Neural cell (in vitro differentiated cells): ENCODE results near the gene CATSPERD. TPM values are rescaled to one million over a fixed set of nuclear protein-coding genes. Genes with fewer than 3 reads are reported as not detected.

ENCODE experiments used
- H2AFZ ChIP-seq: fragments of 200-600, 300-800 bp; sonication (generic), shearing (Covaris generic); 2 replicates; pipeline ENCODE4 v1.6.0; 2014; ENCODE audit warnings: low read depth, mild to moderate bottlenecking, antibody characterized with exemption, low read length, moderate library complexity
- H3F3A ChIP-seq: fragments of 200-600 bp; shearing (Covaris generic); 2 replicates; pipeline ENCODE4 v1.6.1; 2016; ENCODE audit warnings: mild to moderate bottlenecking, moderate library complexity, mixed read lengths, antibody characterized with exemption, low read length; ENCODE audit not compliant: insufficient read depth, poor library complexity, severe bottlenecking
- H3K27ac ChIP-seq: fragments of 200-600, 300-800 bp; sonication (generic), shearing (Covaris generic); 2 replicates; pipeline ENCODE4 v1.5.1; 2014; ENCODE audit warnings: mild to moderate bottlenecking, low read length, moderate library complexity
- H3K27me3 ChIP-seq: fragments of 300-800, 200-600 bp; sonication (generic), shearing (Covaris generic); 2 replicates; pipeline ENCODE4 v1.6.0; 2014; ENCODE audit warnings: mild to moderate bottlenecking, low read depth, low read length, moderate library complexity; ENCODE audit not compliant: insufficient read depth
- H3K36me3 ChIP-seq: fragments of 300-800, 200-600 bp; sonication (generic), shearing (Covaris generic); 2 replicates; pipeline ENCODE4 v1.5.1; 2014; ENCODE audit warnings: mild to moderate bottlenecking, antibody characterized with exemption, low read length, moderate library complexity; ENCODE audit not compliant: insufficient read depth
- H3K4me2 ChIP-seq: fragments of 300-800, 200-600 bp; sonication (generic), shearing (Covaris generic); 2 replicates; pipeline ENCODE4 v1.6.0; 2014; ENCODE audit warnings: mild to moderate bottlenecking, low read length
- H3K4me3 ChIP-seq: fragments of 300-800, 200-600 bp; sonication (generic), shearing (Covaris generic); 2 replicates; pipeline ENCODE4 v1.5.1; 2014; ENCODE audit warnings: mild to moderate bottlenecking, low read length, moderate library complexity
- H3K79me2 ChIP-seq: fragments of 200-600 bp; shearing (Covaris generic); replicated peaks from 2 replicates; pipeline ENCODE4 v1.6.0; 2014; ENCODE audit warnings: mild to moderate bottlenecking, low read length, moderate library complexity; ENCODE audit not compliant: insufficient read depth
- H3K9ac ChIP-seq: fragments of 300-800, 200-600 bp; sonication (generic), shearing (Covaris generic); 2 replicates; pipeline ENCODE4 v1.6.1; 2016; ENCODE audit warnings: mild to moderate bottlenecking, low read length, mixed read lengths
- H3K9me2 ChIP-seq: fragments of 200-600 bp; shearing (Covaris generic); 2 replicates; pipeline ENCODE4 v1.6.1; 2016; ENCODE audit warnings: mild to moderate bottlenecking, low read length, mixed read lengths; ENCODE audit not compliant: insufficient read depth
- H3K9me3 ChIP-seq: fragments of 200-600, 300-800 bp; sonication (generic), shearing (Covaris generic); 2 replicates; pipeline ENCODE4 v1.6.1; 2016; ENCODE audit warnings: mild to moderate bottlenecking, mixed run types, low read length, moderate library complexity, mixed read lengths
- H4K20me1 ChIP-seq: fragments of 200-600 bp; shearing (Covaris generic); 2 replicates; pipeline ENCODE4 v1.6.1; 2016; ENCODE audit warnings: mild to moderate bottlenecking, mixed run types; ENCODE audit not compliant: insufficient read depth
- EP300 ChIP-seq: fragments of 450-650 bp; conservative IDR thresholded peaks from 2 replicates; pipeline ENCODE4 v1.6.1; 2014; ENCODE audit warnings: antibody characterized with exemption, mild to moderate bottlenecking, moderate library complexity; ENCODE audit not compliant: poor library complexity, severe bottlenecking
- EZH2 ChIP-seq: fragments of 200-600, 300-800 bp; shearing (Covaris generic), sonication (generic); IDR thresholded peaks from 2 replicates; pipeline ENCODE4 v1.6.1; 2014; ENCODE audit warnings: antibody characterized with exemption, low read length, borderline replicate concordance, mild to moderate bottlenecking; ENCODE audit not compliant: insufficient read depth, poor library complexity, severe bottlenecking
- MXI1 ChIP-seq: fragments of 450-650 bp; conservative IDR thresholded peaks from 2 replicates; pipeline ENCODE4 v1.6.1; 2014; ENCODE audit warnings: antibody characterized with exemption, mild to moderate bottlenecking; ENCODE audit not compliant: poor library complexity, severe bottlenecking
- POLR2AphosphoS5 ChIP-seq: IDR thresholded peaks from 2 replicates; pipeline ENCODE4 v1.6.1; 2012
- RAD21 ChIP-seq: fragments of 450-650 bp; conservative IDR thresholded peaks from 2 replicates; pipeline ENCODE4 v1.6.1; 2014; ENCODE audit warnings: antibody characterized with exemption, mild to moderate bottlenecking, moderate library complexity
- REST ChIP-seq: IDR thresholded peaks from 2 replicates; pipeline ENCODE4 v1.6.1; 2012; ENCODE audit warnings: borderline replicate concordance
- SMC3 ChIP-seq: fragments of 450-650 bp; conservative IDR thresholded peaks from 2 replicates; pipeline ENCODE4 v1.6.1; 2014; ENCODE audit warnings: antibody characterized with exemption, mild to moderate bottlenecking, moderate library complexity; ENCODE audit not compliant: poor library complexity
- TAF1 ChIP-seq: IDR thresholded peaks from 2 replicates; pipeline ENCODE4 v1.6.1; 2012; ENCODE audit warnings: low read depth
- polyA plus RNA-seq: library from polyadenylated mRNA; depleted of rRNA; stranded (reverse); fragments of >200 nt; gene quantifications from 2 replicates; pipeline ENCODE4 v1.2.3, GENCODE V29; 2014
- TF ChIP-seq, protein P1 (sequence below): fragments of 450-650 bp; IDR thresholded peaks from 2 replicates; pipeline ENCODE4 v1.5.1; 2014; ENCODE audit warnings: antibody characterized with exemption, mild to moderate bottlenecking, moderate library complexity; ENCODE audit not compliant: poor library complexity, severe bottlenecking

The CATSPERD gene
- polyA plus RNA-seq, 1 donor from 2014 or later = not detected

DNA sequence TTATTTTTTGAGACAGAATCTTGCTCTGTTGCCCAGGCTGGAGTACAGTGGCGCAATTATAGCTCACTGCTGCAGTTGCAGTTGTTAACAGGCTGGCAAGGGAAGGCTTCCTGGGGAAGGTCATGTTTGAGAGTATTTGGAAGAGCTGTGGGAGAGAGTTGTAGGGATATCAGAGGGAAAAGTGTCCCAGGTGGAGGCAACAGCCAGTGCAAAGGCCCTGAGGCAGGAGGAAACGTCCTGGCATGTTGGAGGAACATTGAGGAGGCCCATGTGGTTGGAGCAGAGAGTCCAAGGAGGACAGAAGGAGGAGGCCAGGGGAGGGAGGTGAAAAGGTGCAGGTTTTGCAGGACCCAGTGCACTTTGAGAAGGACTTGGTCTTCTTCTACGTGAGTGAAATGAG lies 72.8 kb downstream of the CATSPERD start:
- Histone ChIP-seq H3F3A (no peaks in the 10 kb centered on the region), H4K20me1 (no peaks in the 10 kb centered on the region), H3K4me2 (no peak overlapping the region), H3K27ac (no peak overlapping the region), H3K4me3 (no peak overlapping the region), H3K27me3 (no peaks in the 10 kb centered on the region), H3K9ac (no peak overlapping the region), H3K79me2 (no peaks in the 10 kb centered on the region), H3K9me2 (no peaks in the 10 kb centered on the region), H3K9me3 (no peaks in the 10 kb centered on the region), H2AFZ (no peak overlapping the region), H3K36me3 (no peaks in the 10 kb centered on the region)
- no peak for TF ChIP-seq POLR2AphosphoS5
- TF ChIP-seq SMC3 = no peak

GRCh38 chr19:5795382-5795919 lies 75.0 kb downstream of the CATSPERD start:
- Histone ChIP-seq H4K20me1 (no peaks in the 10 kb centered on the region), H3K27me3 (no peaks in the 10 kb centered on the region), H3K27ac (no peak overlapping the region), H3F3A (no peaks in the 10 kb centered on the region), H3K4me2 (no peak overlapping the region), H3K79me2 (no peaks in the 10 kb centered on the region), H3K36me3 (no peaks in the 10 kb centered on the region), H3K9ac (no peak overlapping the region), H2AFZ (no peak overlapping the region), H3K4me3 (no peak overlapping the region), H3K9me3 (no peaks in the 10 kb centered on the region), H3K9me2 (no peaks in the 10 kb centered on the region)
- TF ChIP-seq TAF1 = no peak
- TF ChIP-seq EZH2 = no peak
- TF ChIP-seq, protein P1, sequence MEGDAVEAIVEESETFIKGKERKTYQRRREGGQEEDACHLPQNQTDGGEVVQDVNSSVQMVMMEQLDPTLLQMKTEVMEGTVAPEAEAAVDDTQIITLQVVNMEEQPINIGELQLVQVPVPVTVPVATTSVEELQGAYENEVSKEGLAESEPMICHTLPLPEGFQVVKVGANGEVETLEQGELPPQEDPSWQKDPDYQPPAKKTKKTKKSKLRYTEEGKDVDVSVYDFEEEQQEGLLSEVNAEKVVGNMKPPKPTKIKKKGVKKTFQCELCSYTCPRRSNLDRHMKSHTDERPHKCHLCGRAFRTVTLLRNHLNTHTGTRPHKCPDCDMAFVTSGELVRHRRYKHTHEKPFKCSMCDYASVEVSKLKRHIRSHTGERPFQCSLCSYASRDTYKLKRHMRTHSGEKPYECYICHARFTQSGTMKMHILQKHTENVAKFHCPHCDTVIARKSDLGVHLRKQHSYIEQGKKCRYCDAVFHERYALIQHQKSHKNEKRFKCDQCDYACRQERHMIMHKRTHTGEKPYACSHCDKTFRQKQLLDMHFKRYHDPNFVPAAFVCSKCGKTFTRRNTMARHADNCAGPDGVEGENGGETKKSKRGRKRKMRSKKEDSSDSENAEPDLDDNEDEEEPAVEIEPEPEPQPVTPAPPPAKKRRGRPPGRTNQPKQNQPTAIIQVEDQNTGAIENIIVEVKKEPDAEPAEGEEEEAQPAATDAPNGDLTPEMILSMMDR = no peak
- no peak for TF ChIP-seq EP300
- no peak for TF ChIP-seq MXI1
- TF ChIP-seq POLR2AphosphoS5 = no peak
- no peak for TF ChIP-seq SMC3
- no peak for TF ChIP-seq REST
- TF ChIP-seq RAD21 = no peak

- no peak overlapping the region for H3K4me2 ChIP-seq
Measured at GRCh38 chr19:5798244-5798643, 77.8 kb downstream of the CATSPERD start.

More at GRCh38 chr19:5798244-5798643, 77.8 kb downstream of the CATSPERD start:
- no peaks in the 10 kb centered on the region for H3K9me3 ChIP-seq
- H4K20me1 ChIP-seq = no peaks in the 10 kb centered on the region
- H3K79me2 ChIP-seq = no peaks in the 10 kb centered on the region
- no peaks in the 10 kb centered on the region for H3F3A ChIP-seq
- peaks cover under 1% of the 10 kb centered on the region for H3K27me3 ChIP-seq
- H3K27ac ChIP-seq = no peak overlapping the region
- no peaks in the 10 kb centered on the region for H3K36me3 ChIP-seq
- no peak overlapping the region for H3K4me3 ChIP-seq
- no peak overlapping the region for H2AFZ ChIP-seq
- no peaks in the 10 kb centered on the region for H3K9me2 ChIP-seq
- TF ChIP-seq MXI1 = no peak
- no peak for TF ChIP-seq RAD21
- TF ChIP-seq EP300 = no peak
- TF ChIP-seq POLR2AphosphoS5 = no peak
- no peak for TF ChIP-seq TAF1
- TF ChIP-seq, protein P1 = no peak
- no peak for TF ChIP-seq SMC3
- no peak for TF ChIP-seq REST
- TF ChIP-seq EZH2 = no peak
- H3K9ac ChIP-seq = no peak overlapping the region
